ENCODE results near the gene PTPRZ1. TPM values are rescaled to one million over a fixed set of nuclear protein-coding genes. Genes with fewer than 3 reads are reported as not detected.

PTPRZ1 gene
- total and polyA plus RNA-seq, 2 of the 13 experiments (the other 11 are each of a cell fraction or from before 2014, with no cell fraction given), result not detected

- TF ChIP-seq ZBTB49 (CRISPR knock-in tag; IDR thresholded peaks at IDR 0.05; ENCODE audit: borderline replicate concordance), result no peak
- TF ChIP-seq ZNF784 (CRISPR knock-in tag; IDR thresholded peaks at IDR 0.05; ENCODE audit: borderline replicate concordance), result no peak
These were observed 41.6 kb upstream of the PTPRZ1 start (continued) for GRCh38 chr7:121831351-121831750.

DNA sequence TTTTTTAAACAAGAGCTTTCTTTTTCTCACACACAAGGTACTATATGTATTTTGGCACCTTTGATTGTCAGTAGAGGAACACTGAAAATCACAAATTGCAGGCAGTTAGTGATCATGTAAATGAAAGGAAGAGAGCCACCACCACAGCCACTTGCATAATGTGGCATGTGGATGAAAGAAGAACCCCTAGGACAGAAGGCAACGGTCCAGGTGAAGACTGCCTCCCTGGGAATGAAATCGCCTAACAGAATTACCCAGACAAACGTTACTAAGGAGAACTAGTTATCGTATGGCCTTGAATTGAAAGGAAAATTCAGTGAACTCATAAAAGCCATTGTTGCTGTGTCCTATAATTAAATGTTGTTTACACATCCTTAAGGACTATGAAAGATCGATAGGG is 41.2 kb upstream of the PTPRZ1 start:
- 20% methylated on average over 4 of the region's 5 CpGs for WGBS (ENCODE audit: low lambda C conversion rate)
- no peak for FAIRE-seq

More for the DNA sequence above, 41.2 kb upstream of the PTPRZ1 start:
- Histone ChIP-seq H3K9ac (ENCODE audit: insufficient read depth, low read depth, low read length) (no peak overlapping the region), H3K36me3 (replicated peaks in 1 of 2; ENCODE audit: control insufficient read depth in 1 of 2, insufficient read depth in 2 of 2, low read length in 2 of 2) (no peaks in the 10 kb centered on the region), H4K20me1 (ENCODE audit: insufficient read depth, low read length) (no peaks in the 10 kb centered on the region), H3K27ac (ENCODE audit: extremely low read length, insufficient read depth, low read length) (no peak overlapping the region), H3K4me2 (ENCODE audit: low read depth, low read length) (no peak overlapping the region), H3K4me1 (ENCODE audit: insufficient read depth, low read length) (no peaks in the 10 kb centered on the region), H3K79me2 (ENCODE audit: insufficient read depth, low read length) (no peaks in the 10 kb centered on the region), H2AFZ (ENCODE audit: low read length) (no peak overlapping the region), H3K27me3 (ENCODE audit: control insufficient read depth in 1 of 2, insufficient read depth in 2 of 2, low read length in 2 of 2) (no peaks in the 10 kb centered on the region), H3K4me3 (replicated peaks in 1 of 3; ENCODE audit: insufficient read depth in 1 of 3, low read depth in 2 of 3, low read length in 3 of 3) (no peak overlapping the region), H3K9me3 (ENCODE audit: low read length) (no peaks in the 10 kb centered on the region)
- in situ Hi-C loops (cut with HindIII; ENCODE audit: extremely low pct_ligation_motif_present, low pct_unique_long_range_greater_than_20kb), result no loop called here
- DNase-seq (ENCODE audit: low spot score) (no peak), ATAC-seq (no peak)
- intact Hi-C loops (cut with micrococcal nuclease; ENCODE audit: unreplicated experiment), result no loop called here
- ChIA-PET CTCF (ENCODE audit: low intra/inter-chr PET ratio, low total read pairs) (no interaction called here), POLR2A (no interaction called here)
- TF ChIP-seq ZNF557 (CRISPR knock-in tag; IDR thresholded peaks at IDR 0.05) (no peak), ZNF362 (CRISPR knock-in tag; IDR thresholded peaks at IDR 0.05; ENCODE audit: borderline replicate concordance) (no peak), ZFP37 (CRISPR knock-in tag; IDR thresholded peaks at IDR 0.05; ENCODE audit: borderline replicate concordance) (no peak), ZMYM4 (CRISPR knock-in tag; IDR thresholded peaks at IDR 0.05) (no peak), ZNF616 (CRISPR knock-in tag; IDR thresholded peaks at IDR 0.05; ENCODE audit: low read depth) (no peak), ZNF724P (CRISPR knock-in tag; IDR thresholded peaks at IDR 0.05; ENCODE audit: borderline replicate concordance) (no peak)
- TF ChIP-seq, protein P1, sequence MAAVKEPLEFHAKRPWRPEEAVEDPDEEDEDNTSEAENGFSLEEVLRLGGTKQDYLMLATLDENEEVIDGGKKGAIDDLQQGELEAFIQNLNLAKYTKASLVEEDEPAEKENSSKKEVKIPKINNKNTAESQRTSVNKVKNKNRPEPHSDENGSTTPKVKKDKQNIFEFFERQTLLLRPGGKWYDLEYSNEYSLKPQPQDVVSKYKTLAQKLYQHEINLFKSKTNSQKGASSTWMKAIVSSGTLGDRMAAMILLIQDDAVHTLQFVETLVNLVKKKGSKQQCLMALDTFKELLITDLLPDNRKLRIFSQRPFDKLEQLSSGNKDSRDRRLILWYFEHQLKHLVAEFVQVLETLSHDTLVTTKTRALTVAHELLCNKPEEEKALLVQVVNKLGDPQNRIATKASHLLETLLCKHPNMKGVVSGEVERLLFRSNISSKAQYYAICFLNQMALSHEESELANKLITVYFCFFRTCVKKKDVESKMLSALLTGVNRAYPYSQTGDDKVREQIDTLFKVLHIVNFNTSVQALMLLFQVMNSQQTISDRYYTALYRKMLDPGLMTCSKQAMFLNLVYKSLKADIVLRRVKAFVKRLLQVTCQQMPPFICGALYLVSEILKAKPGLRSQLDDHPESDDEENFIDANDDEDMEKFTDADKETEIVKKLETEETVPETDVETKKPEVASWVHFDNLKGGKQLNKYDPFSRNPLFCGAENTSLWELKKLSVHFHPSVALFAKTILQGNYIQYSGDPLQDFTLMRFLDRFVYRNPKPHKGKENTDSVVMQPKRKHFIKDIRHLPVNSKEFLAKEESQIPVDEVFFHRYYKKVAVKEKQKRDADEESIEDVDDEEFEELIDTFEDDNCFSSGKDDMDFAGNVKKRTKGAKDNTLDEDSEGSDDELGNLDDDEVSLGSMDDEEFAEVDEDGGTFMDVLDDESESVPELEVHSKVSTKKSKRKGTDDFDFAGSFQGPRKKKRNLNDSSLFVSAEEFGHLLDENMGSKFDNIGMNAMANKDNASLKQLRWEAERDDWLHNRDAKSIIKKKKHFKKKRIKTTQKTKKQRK (IDR thresholded peaks at IDR 0.05; ENCODE audit: low read length), result no peak
- BruUV-seq (replicated peaks), result no TSS peak
